HG02970 (cell line): ENCODE results near the gene PTMA.
"Not testable (repeated sequence)": the region's sequence is repeated elsewhere in the genome, so short reads cannot be mapped to it uniquely, and the experiment has no call there.

Source experiments
- ATAC-seq: cut with Tn5 transposase; IDR thresholded peaks from one replicate; pipeline ENCODE4 v1.9.1; 2021; ENCODE audit warnings: mild to moderate bottlenecking, moderate library complexity, moderate number of reproducible peaks; ENCODE audit not compliant: unreplicated experiment, low FRiP score

The PTMA gene

GRCh38 chr2:231691251-231691772 lies 17.0 kb upstream of the PTMA start:
- no peak for ATAC-seq

- ATAC-seq: no peak
These were observed 15.5 kb upstream of the PTMA start for GRCh38 chr2:231692847-231693246.

- ATAC-seq: no peak
These were observed 14.4 kb upstream of the PTMA start for GRCh38 chr2:231693956-231694355.

GRCh38 chr2:231696004-231696367 lies 12.3 kb upstream of the PTMA start:
- ATAC-seq: no peak

- ATAC-seq: no peak
These were observed 9.3 kb upstream of the PTMA start for GRCh38 chr2:231699006-231699405.

- no peak for ATAC-seq
These were observed 6.6 kb upstream of the PTMA start for GRCh38 chr2:231701456-231702373.

GRCh38 chr2:231704017-231704416 lies 4.3 kb upstream of the PTMA start:
- no peak for ATAC-seq

GRCh38 chr2:231706731-231707624 lies 1.3 kb upstream of the PTMA start:
- peak; percentile 32 for ATAC-seq

- no peak for ATAC-seq
These were observed 749 bp upstream of the PTMA start for GRCh38 chr2:231707625-231707926.

- ATAC-seq: no peak
These were observed 679 bp downstream of the PTMA start for GRCh38 chr2:231708773-231709635.

GRCh38 chr2:231709636-231709980 lies 1.3 kb downstream of the PTMA start:
- ATAC-seq: no peak

- peak; percentile 12 for ATAC-seq
These were observed 1.9 kb downstream of the PTMA start for GRCh38 chr2:231709981-231710798.

GRCh38 chr2:231710799-231711676 lies 2.7 kb downstream of the PTMA start:
- ATAC-seq: no peak

- ATAC-seq: no peak
These were observed 3.5 kb downstream of the PTMA start for GRCh38 chr2:231711677-231712450.

- ATAC-seq: not testable (repeated sequence)
These were observed 4.2 kb downstream of the PTMA start for GRCh38 chr2:231712451-231713021.

GRCh38 chr2:231713406-231713729 lies 5.0 kb downstream of the PTMA start:
- not testable (repeated sequence) for ATAC-seq

- no peak for ATAC-seq
These were observed 5.7 kb downstream of the PTMA start for GRCh38 chr2:231713730-231714638.
